VCaP (cell line): ENCODE data around the gene CAMKMT.

Experiments used
- H3K27ac ChIP-seq: fragments of 450-650 bp; 2 replicates; pipeline ENCODE4 v1.5.1; 2017
- TF ChIP-seq, protein P1 (sequence below): fragments of 450-650 bp; conservative IDR thresholded peaks from 2 replicates; pipeline ENCODE4 v1.5.1; 2017; ENCODE audit warnings: mild to moderate bottlenecking, moderate library complexity

Gene CAMKMT

DNA sequence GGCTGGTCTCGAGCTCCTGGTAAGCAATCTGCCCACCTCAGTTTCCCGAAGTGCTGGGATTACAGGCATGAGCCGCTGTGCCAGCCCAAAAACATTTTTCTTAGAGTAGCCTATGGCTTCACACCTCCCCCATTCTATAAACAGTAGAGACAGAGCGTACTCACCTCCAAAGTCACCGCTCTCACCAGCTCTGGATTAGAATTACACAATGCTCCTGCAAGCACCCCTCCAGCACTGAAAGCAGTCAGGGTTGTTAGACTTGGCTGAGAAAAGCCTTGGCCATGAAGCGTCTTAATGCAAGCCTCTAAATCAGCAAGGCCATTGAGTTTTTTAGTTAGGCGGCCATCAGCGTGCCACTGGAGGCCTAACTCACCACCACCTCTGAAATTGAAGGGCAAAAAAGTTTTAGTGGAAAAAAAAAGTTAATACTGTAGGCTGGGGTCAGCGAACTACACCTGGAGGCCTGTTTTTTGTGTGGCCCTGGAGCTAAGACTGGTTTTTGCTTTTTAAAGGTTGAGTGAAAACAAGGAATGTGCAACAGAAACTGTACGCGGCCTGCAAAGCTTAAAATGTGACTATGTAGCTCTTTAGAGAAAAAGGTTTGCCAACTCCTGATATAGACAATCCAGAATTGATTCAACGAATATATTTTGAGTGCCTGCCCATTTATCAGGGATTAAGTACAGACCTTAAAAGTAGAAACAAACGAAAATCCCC is 35.0 kb upstream of the CAMKMT start:
- no peak overlapping the region for H3K27ac ChIP-seq
- TF ChIP-seq, protein P1, sequence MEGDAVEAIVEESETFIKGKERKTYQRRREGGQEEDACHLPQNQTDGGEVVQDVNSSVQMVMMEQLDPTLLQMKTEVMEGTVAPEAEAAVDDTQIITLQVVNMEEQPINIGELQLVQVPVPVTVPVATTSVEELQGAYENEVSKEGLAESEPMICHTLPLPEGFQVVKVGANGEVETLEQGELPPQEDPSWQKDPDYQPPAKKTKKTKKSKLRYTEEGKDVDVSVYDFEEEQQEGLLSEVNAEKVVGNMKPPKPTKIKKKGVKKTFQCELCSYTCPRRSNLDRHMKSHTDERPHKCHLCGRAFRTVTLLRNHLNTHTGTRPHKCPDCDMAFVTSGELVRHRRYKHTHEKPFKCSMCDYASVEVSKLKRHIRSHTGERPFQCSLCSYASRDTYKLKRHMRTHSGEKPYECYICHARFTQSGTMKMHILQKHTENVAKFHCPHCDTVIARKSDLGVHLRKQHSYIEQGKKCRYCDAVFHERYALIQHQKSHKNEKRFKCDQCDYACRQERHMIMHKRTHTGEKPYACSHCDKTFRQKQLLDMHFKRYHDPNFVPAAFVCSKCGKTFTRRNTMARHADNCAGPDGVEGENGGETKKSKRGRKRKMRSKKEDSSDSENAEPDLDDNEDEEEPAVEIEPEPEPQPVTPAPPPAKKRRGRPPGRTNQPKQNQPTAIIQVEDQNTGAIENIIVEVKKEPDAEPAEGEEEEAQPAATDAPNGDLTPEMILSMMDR = no peak

DNA sequence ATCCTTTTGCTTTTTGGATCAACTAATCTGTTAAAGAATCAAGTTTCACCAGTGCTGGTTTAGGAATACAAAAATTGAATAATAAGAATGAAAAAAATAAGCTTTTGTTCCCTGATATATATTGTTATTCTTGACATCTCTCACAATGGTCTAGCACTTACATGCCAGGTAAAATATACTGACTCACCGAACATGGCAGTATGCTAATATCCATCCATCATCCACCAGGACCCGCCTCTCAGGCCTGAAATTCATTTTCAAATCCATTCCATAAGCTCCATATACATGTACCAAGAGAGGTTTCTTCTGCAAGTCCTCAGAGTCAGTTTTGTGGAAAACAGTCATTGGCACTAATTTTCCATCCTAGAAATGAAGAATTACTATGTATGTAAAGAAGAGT is 33.0 kb upstream of the CAMKMT start:
- no peak overlapping the region for H3K27ac ChIP-seq
- TF ChIP-seq, protein P1 = no peak

DNA sequence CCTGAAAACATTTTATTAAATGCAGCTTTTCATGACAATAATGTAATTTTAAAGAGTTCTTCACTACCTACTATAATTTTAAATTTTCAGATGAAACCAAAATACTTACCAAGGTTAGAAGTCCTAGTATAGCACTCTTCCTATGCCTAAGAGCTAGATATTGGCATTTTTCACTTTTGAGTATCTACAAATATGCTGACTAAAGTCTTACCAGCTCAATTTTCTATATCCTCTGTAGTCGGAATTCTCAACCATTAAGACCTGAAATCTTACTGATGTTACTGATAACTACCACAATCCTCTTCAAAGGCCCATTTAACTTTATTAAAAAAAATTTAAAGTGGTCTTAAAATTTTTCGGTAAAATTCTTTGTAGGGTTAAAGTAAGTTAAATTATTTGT is 32.4 kb upstream of the CAMKMT start:
- TF ChIP-seq, protein P1 = no peak
- no peak overlapping the region for H3K27ac ChIP-seq

DNA sequence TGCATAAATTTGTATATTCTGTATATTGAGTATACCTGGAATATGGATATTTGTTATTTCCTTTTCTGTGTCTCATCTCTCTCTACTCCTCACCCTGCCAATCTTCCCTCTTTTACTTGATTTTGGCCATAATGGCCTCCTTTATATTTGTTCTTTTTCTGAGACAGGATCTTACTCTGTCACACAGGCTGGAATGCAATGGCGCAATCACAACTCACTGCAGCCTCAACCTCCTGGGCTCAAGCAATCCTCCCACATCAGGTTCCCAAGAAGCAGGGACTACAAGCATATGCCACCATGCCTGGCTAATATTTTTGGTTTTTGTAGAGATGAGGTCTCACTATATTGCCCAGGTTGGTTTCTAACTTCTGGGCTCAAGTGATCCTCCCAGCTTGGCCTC is 30.9 kb upstream of the CAMKMT start:
- no peak overlapping the region for H3K27ac ChIP-seq
- TF ChIP-seq, protein P1 = no peak

DNA sequence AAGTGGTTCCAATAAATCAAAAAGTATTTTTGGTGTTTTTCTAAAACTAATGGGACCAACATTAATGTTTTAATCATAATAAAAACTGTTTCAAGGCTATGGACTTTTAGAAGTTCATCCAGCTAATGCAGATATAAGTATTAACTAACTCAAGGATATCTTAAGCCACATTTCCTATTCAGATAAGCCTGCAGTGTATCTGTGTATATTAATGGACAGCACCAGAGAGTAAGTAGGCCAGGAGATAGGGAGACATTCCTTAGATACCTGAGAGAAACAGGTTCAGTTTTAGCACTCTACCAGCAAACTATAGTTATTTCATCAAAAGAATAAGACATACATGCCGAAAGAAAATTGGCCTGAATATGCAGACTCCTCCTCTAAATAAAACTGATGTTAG is 27.8 kb upstream of the CAMKMT start:
- TF ChIP-seq, protein P1 = no peak
- no peak overlapping the region for H3K27ac ChIP-seq

DNA sequence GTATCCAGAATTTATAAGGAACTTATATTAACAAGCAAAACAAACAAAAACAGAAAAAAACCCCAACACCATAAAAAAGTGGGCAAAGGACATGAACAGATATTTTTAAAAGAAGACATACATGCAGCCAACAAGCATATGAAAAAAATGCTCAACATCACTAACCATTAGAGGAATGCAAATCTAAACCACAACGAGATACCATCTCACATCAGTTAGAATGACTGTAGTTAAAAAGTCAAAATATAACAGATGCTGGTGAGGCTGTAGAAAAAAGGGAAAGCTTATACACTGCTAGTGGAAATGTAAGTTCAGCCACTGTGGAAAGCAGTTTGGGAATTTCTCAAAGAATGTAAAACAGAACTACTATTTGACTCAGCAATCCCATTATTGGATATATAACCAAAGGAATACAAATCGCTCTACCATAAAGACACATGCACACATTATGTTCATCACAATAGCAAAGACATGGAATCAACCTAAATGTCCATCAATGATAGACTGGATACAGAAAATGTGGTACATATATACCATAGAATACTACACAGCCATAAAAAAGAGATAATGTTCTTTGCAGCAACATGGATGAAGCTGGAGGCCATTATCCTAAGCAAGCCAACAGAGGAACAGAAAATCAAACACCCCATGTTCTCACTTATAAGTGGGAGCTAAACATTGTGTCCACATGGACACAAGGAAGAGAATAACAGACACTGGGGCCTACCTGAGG is 25.8 kb upstream of the CAMKMT start:
- no peak overlapping the region for H3K27ac ChIP-seq
- TF ChIP-seq, protein P1 = no peak

DNA sequence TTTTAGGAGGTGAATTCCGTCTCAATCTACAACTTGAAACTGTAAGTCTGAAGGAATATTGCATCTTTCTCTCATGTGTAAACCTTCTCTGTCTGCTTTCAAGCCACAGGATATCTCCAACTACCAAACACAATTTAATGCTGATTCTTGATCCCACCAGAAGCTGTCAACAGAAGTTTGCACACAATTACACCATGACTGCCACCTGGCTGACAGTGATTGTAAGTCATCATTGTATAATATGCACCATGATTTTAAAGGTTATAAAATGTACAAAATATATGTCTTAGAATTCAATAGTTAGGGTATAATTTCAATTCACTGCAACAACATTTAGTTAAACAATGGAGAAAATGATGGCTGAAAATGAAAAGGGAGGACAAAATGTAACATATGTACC is 18.9 kb upstream of the CAMKMT start:
- TF ChIP-seq, protein P1 = peak; percentile 80
- H3K27ac ChIP-seq = peak overlapping the region; percentile 39
